LNCaP clone FGC (cell line): Measurements from ENCODE around the gene ZBED3.

Experiments
- DNase-seq: peaks from one replicate; pipeline ENCODE4 v3.0.0-alpha.2; 2011; ENCODE audit warnings: low read depth
- H3K4me3 ChIP-seq: 2 replicates; pipeline ENCODE4 v1.5.1; 2011; ENCODE audit warnings: mild to moderate bottlenecking, low read depth, low read length, control low read depth
- TF ChIP-seq, protein P1 (sequence below): IDR thresholded peaks from 2 replicates; pipeline ENCODE4 v1.5.1; 2012; ENCODE audit warnings: mild to moderate bottlenecking; ENCODE audit not compliant: control insufficient read depth, insufficient read depth; ENCODE audit errors: extremely low read depth

The ZBED3 gene

DNA sequence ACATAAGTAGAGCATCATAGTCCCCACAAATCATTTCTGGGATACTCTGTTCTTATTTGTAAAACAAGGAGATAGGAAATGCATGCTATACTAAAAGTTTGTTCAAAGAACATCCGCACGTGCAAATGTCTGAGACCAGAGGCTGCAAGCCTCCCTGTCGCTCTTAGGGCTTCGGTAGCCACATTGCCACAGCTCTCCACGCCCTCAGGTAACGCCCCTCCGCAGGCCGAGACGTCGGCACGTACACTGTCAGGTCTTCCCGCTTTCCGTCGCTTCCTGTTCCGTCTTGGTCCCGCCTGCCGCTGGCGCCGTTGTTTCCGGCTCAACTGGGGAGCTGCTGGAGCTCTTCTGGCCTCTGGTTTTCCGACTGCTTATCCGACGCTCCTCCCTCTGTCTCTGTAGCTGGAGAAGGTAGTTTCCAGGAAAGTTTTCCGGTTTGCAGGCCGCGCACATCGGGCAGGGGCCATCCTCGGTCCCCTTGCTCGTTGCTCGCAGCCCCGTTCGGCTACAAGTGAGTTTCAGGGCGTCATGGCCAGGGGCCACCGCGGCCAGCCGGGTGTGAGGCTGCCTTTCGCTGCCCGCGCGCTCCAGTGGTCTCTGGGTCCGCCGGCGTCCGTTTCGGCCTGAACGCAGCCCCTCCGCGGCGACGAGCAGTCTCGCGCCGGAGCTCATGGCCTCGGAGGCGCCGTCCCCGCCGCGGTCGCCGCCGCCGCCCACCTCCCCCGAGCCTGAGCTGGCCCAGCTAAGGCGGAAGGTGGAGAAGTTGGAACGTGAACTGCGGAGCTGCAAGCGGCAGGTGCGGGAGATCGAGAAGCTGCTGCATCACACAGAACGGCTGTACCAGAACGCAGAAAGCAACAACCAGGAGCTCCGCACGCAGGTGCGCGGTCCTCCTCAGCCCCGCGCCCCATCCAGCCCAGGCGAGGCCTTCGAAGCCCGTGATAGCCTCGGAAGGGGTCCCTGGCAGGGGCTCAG, 56.7 kb downstream of the ZBED3 start, which contains the start of gene AGGF1:
AGGF1 (plus strand) TSS at position 308 of the 975 bp plus-strand sequence; CDS start at position 671, 363 bp downstream.
- H3K4me3 ChIP-seq = peak within 1 kb of the TSS; percentile 79
- TF ChIP-seq, protein P1, sequence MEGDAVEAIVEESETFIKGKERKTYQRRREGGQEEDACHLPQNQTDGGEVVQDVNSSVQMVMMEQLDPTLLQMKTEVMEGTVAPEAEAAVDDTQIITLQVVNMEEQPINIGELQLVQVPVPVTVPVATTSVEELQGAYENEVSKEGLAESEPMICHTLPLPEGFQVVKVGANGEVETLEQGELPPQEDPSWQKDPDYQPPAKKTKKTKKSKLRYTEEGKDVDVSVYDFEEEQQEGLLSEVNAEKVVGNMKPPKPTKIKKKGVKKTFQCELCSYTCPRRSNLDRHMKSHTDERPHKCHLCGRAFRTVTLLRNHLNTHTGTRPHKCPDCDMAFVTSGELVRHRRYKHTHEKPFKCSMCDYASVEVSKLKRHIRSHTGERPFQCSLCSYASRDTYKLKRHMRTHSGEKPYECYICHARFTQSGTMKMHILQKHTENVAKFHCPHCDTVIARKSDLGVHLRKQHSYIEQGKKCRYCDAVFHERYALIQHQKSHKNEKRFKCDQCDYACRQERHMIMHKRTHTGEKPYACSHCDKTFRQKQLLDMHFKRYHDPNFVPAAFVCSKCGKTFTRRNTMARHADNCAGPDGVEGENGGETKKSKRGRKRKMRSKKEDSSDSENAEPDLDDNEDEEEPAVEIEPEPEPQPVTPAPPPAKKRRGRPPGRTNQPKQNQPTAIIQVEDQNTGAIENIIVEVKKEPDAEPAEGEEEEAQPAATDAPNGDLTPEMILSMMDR = no peak

DNA sequence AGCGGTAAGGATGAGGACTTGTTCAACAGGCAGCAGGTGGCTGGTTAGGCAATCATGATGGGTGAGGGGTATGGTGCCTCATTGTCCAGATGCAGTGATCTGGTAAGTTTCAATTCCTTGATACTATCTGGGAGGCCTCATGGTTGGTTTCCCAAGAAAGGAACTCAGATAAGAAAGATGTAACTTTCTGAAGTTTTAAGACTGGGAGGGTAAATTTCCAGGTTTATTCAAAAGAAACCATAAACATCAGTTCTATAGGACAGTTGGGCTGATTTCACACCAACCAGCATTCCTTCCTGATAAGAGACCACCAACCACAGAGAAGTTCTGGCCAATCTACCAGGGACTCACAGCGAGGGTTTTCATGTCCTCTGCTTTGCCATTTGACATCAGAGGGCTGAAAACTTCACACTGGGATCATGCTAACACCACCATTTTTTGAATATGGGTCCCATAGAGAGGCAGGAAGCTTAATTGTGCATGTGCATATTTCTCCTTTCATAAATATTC, 57.7 kb downstream of the ZBED3 start:
- TF ChIP-seq, protein P1 = no peak
- no peak for DNase-seq
- peak overlapping the region; percentile 79 for H3K4me3 ChIP-seq

More for the DNA sequence above, 56.7 kb downstream of the ZBED3 start, which contains the start of gene AGGF1:
- peak; percentile 90 for DNase-seq

DNA sequence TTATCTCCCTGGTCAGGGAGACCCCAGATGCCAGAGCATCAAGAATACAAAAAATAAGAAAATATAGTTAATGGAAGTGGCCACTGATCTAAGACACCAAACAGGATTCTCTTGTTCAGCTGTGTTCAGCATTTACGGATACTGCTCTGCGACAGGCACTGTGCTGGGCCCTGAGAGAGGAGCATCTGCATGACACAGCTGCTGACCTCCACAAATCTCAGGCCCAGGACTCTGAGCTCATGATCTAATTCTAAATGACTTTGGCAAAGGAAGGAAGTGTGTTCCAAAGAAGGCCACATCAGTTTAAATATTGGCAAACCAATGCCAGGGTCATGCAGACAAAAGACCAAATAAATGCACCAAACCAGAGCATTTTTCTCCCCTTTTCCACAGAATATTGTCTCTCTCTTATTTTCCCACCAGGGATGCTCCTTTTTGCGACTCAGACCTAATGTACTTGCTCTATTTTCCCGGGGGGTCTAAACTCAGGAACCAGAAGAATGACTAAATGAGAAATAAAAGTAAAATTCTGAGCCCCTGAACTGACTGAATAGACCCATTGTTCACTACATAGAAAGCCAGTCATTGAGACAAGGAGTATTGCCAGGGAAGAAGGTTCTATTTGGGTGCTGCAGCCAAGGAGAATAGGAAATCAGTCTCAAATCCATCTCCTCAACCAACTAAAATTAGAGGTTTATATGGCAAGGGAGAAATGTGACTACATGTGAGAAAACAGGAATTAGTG, 58.3 kb downstream of the ZBED3 start:
- TF ChIP-seq, protein P1 = no peak

DNA sequence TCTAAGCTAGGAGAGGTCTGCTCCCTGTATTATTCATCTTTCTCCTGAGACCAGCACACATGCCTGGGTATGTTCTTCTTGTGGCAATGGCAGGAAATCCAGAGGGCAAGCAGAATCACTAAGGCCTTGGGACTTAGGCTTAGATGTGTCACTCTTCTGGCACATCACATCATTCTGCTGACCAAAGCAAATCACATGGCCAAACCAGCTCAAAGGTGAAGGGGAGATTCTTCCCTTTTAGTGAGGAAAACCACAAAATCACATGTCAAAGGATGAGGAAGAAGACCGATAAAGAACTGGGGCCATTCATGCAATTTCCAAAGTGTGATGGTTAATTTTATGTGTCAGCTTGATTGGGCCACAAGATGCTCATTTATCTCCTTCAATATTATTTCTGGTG, 62.6 kb downstream of the ZBED3 start:
- no peak for DNase-seq
- TF ChIP-seq, protein P1 = no peak

More for the DNA sequence above, 58.3 kb downstream of the ZBED3 start:
- no peak for DNase-seq
- no peak overlapping the region for H3K4me3 ChIP-seq

DNA sequence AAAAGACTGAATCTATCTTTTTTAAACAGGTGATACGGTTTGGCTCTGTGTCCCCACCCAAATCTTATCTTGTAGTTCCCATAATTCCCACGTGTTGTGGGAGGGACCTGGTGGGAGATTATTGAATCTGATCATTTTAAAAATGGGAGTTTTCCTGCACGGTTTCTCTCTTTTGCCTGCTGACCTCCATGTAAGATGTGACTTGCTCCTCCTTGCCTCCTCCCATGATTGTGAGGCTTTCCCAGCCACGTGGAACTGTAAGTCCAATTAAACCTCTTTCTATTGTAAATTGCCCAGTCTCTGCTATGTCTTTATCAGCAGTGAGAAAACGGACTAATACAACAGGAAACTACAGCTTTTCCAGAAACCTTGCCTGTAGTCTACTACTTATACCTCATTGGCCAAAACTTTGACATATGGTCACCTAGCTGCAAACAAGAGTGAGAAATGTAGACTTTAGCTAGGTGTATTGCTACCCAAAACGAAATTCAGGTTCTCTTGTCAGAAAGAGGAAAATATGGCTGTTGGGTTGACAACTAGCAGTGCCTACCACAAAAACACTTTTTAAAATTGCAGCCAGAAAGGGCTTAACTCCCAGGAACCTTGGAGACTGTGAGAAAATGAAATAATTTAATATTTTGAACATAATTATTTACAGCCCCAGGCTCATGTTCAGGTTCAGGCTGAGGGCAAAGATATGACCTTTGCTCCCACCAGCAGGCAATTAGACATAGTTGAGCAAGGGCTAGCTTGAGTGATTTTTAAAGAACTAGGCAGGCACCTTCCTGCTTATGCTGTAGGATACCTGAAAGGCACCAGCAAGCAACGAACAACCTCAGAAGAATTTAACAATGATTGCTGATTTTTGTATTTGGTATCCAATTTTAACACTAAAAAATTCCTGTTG, 64.3 kb downstream of the ZBED3 start:
- no peak overlapping the region for H3K4me3 ChIP-seq
- DNase-seq = no peak
- TF ChIP-seq, protein P1 = no peak

More for the DNA sequence above, 62.6 kb downstream of the ZBED3 start:
- H3K4me3 ChIP-seq = no peak overlapping the region
